HepG2 (cell line): ENCODE data around the gene HYAL2. TPM values are rescaled to one million over a fixed set of nuclear protein-coding genes. Genes with fewer than 3 reads are reported as not detected.

Experiments used
- CHCHD3 ChIP-seq: sonication (generic); formaldehyde crosslinking; IDR thresholded peaks from 2 replicates; pipeline ENCODE4 v1.8.0; 2022; ENCODE audit warnings: mild to moderate bottlenecking, missing genetic modification reagents, moderate library complexity
- FOSL1 ChIP-seq: sonication (generic); formaldehyde crosslinking; IDR thresholded peaks from 2 replicates; pipeline ENCODE4 v1.9.0; 2021; ENCODE audit warnings: missing genetic modification reagents, borderline replicate concordance
- GFI1 ChIP-seq: sonication (generic); formaldehyde crosslinking; IDR thresholded peaks from 2 replicates; pipeline ENCODE4 v1.5.0; 2020; ENCODE audit warnings: missing genetic modification reagents, mild to moderate bottlenecking, borderline replicate concordance
- HNF4A ChIP-seq: sonication (generic); formaldehyde crosslinking; IDR thresholded peaks from 2 replicates; pipeline ENCODE4 v1.4.0; 2020; ENCODE audit warnings: missing genetic modification reagents
- KLF9 ChIP-seq: IDR thresholded peaks from 2 replicates; pipeline ENCODE4 v1.6.1; 2016; ENCODE audit warnings: low read depth
- MYNN ChIP-seq: sonication (generic); formaldehyde crosslinking; IDR thresholded peaks from 2 replicates; pipeline ENCODE4 v1.4.0; 2020; ENCODE audit warnings: mild to moderate bottlenecking, low read depth, missing genetic modification reagents
- NFE2L2 ChIP-seq: fragments of 150-350 bp; IDR thresholded peaks from 2 replicates; pipeline ENCODE4 v1.6.1; 2014; ENCODE audit warnings: low read length
- PRDM10 ChIP-seq: sonication (generic); formaldehyde crosslinking; IDR thresholded peaks from 2 replicates; pipeline ENCODE4 v1.4.0; 2020; ENCODE audit warnings: low read depth, missing genetic modification reagents
- RXRB ChIP-seq: IDR thresholded peaks from 2 replicates; pipeline ENCODE4 v1.6.1; 2016; ENCODE audit warnings: borderline replicate concordance, missing genetic modification reagents, missing compliant biosample characterization
- TEAD3 ChIP-seq: optimal IDR thresholded peaks from 2 replicates; pipeline ENCODE3; 2016; ENCODE audit warnings: borderline replicate concordance
- THAP11 ChIP-seq: IDR thresholded peaks from 2 replicates; pipeline ENCODE4 v1.6.1; 2016; ENCODE audit warnings: missing biosample characterization, missing genetic modification reagents
- THAP9 ChIP-seq: sonication (generic); formaldehyde crosslinking; IDR thresholded peaks from 2 replicates; pipeline ENCODE4; 2020; ENCODE audit warnings: missing genetic modification reagents, mild to moderate bottlenecking, borderline replicate concordance
- TOPORS ChIP-seq: sonication (generic); formaldehyde crosslinking; IDR thresholded peaks from 2 replicates; pipeline ENCODE4 v1.8.0; 2023; ENCODE audit warnings: mild to moderate bottlenecking, missing genetic modification reagents
- ZC3H4 ChIP-seq: sonication (generic); formaldehyde crosslinking; IDR thresholded peaks from 2 replicates; pipeline ENCODE4 v1.4.0; 2020; ENCODE audit warnings: missing genetic modification reagents, borderline replicate concordance
- ZFP82 ChIP-seq: sonication (generic); formaldehyde crosslinking; IDR thresholded peaks from 2 replicates; pipeline ENCODE4 v1.5.1; 2020; ENCODE audit warnings: mild to moderate bottlenecking, missing genetic modification reagents, borderline replicate concordance
- ZIK1 ChIP-seq: sonication (generic); formaldehyde crosslinking; IDR thresholded peaks from 2 replicates; pipeline ENCODE4 v1.5.0; 2020; ENCODE audit warnings: mild to moderate bottlenecking, low read depth, missing genetic modification reagents, borderline replicate concordance
- ZNF143 ChIP-seq: sonication (generic); formaldehyde crosslinking; IDR thresholded peaks from 2 replicates; pipeline ENCODE4 v1.4.0; 2020; ENCODE audit warnings: missing genetic modification reagents
- ZNF296 ChIP-seq: sonication (generic); formaldehyde crosslinking; conservative IDR thresholded peaks from 2 replicates; pipeline ENCODE4 v1.5.0; 2020; ENCODE audit warnings: mild to moderate bottlenecking, missing genetic modification reagents
- ZNF468 ChIP-seq: sonication (generic); formaldehyde crosslinking; IDR thresholded peaks from 2 replicates; pipeline ENCODE4 v1.8.0; 2022; ENCODE audit warnings: mild to moderate bottlenecking, moderate library complexity, missing genetic modification reagents
- ZNF549 ChIP-seq: sonication (generic); formaldehyde crosslinking; IDR thresholded peaks from 2 replicates; pipeline ENCODE4 v1.5.0; 2020; ENCODE audit warnings: missing genetic modification reagents
- ZNF605 ChIP-seq: sonication (generic); formaldehyde crosslinking; IDR thresholded peaks from 2 replicates; pipeline ENCODE4 v1.8.0; 2022; ENCODE audit warnings: mild to moderate bottlenecking, missing genetic modification reagents
- polyA plus RNA-seq, 8 experiments: library from polyadenylated mRNA; depleted of rRNA in 3 of 8; stranded (reverse) in 7 of 8; unstranded in 1 of 8; fragments of >200 nt; fragmentation: Illumina TruSeq in 4 of 8; extraction: Trizol in 4 of 8; gene quantifications; 2 replicates each; pipeline versions ENCODE4 v1.2.1 to v1.2.3, GENCODE V29; 2011 to 2016; ENCODE audit warnings: low read depth in 4 of 8, missing spikeins in 1 of 8, mixed read lengths in 1 of 8; ENCODE audit not compliant: insufficient read depth in 1 of 8
- total RNA-seq, 5 experiments: library from RNA; depleted of rRNA; stranded (reverse); fragments of >200 nt; fragmentation: Illumina TruSeq; extraction: Trizol; gene quantifications; 2 replicates each; pipeline ENCODE4 v1.2.3, GENCODE V29; 2016; ENCODE audit warnings: low read depth in 1 of 5
- TF ChIP-seq, protein P1 (sequence below): sonication (generic); formaldehyde crosslinking; IDR thresholded peaks from 2 replicates; pipeline ENCODE4 v1.4.0; 2020; ENCODE audit warnings: mild to moderate bottlenecking, missing genetic modification reagents
- TF ChIP-seq, protein P2 (sequence below): sonication (generic); formaldehyde crosslinking; IDR thresholded peaks from 2 replicates; pipeline ENCODE4 v1.4.0; 2020; ENCODE audit warnings: missing genetic modification reagents; ENCODE audit errors: not compliant biosample characterization

The HYAL2 gene
- total and polyA plus RNA-seq, 2 of the 13 experiments (the other 11 are each of a cell fraction or from before 2014, with no cell fraction given), result 76.2 to 102 TPM

GRCh38 chr3:50271314-50271936 is 51.1 kb downstream of the HYAL2 start (continued):
- TF ChIP-seq RXRB, result peak; percentile 82
- TF ChIP-seq, protein P1, sequence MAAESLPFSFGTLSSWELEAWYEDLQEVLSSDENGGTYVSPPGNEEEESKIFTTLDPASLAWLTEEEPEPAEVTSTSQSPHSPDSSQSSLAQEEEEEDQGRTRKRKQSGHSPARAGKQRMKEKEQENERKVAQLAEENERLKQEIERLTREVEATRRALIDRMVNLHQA, result no peak
- TF ChIP-seq, protein P2, sequence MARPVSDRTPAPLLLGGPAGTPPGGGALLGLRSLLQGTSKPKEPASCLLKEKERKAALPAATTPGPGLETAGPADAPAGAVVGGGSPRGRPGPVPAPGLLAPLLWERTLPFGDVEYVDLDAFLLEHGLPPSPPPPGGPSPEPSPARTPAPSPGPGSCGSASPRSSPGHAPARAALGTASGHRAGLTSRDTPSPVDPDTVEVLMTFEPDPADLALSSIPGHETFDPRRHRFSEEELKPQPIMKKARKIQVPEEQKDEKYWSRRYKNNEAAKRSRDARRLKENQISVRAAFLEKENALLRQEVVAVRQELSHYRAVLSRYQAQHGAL (CRISPR knock-in tag), result no peak
- no peak for TF ChIP-seq ZC3H4 (CRISPR knock-in tag)
- TF ChIP-seq ZIK1 (CRISPR knock-in tag), result no peak
- TF ChIP-seq GFI1 (CRISPR knock-in tag), result no peak
- TF ChIP-seq NFE2L2, result no peak
- TF ChIP-seq PRDM10 (CRISPR knock-in tag), result 0 out of 2 replicates have a peak, but pooled peaks have one; percentile 37
- no peak for TF ChIP-seq THAP9 (CRISPR knock-in tag)
- TF ChIP-seq TEAD3 (CRISPR knock-in tag), result peak; percentile 47
- TF ChIP-seq ZNF605, result no peak
- no peak for TF ChIP-seq ZNF143 (CRISPR knock-in tag)
- no peak for TF ChIP-seq ZNF549 (CRISPR knock-in tag)
- no peak for TF ChIP-seq ZFP82
- TF ChIP-seq ZNF468, result no peak
- no peak for TF ChIP-seq THAP11 (CRISPR knock-in tag)
- no peak for TF ChIP-seq TOPORS (CRISPR knock-in tag)
- no peak for TF ChIP-seq MYNN (CRISPR knock-in tag)
- peak; percentile 75 for TF ChIP-seq HNF4A
- TF ChIP-seq ZNF296 (CRISPR knock-in tag), result no peak
- TF ChIP-seq KLF9 (CRISPR knock-in tag), result no peak
- TF ChIP-seq CHCHD3, result no peak
- no peak for TF ChIP-seq FOSL1 (CRISPR knock-in tag)
